ENCODE results near the gene FBXO42.
"Not testable (repeated sequence)": the region's sequence is repeated elsewhere in the genome, so short reads cannot be mapped to it uniquely, and the experiment has no call there.

FBXO42 gene

GRCh38 chr1:16215882-16216753, 136.2 kb downstream of the FBXO42 start:
- peak; percentile 84 for DNase-seq

DNA sequence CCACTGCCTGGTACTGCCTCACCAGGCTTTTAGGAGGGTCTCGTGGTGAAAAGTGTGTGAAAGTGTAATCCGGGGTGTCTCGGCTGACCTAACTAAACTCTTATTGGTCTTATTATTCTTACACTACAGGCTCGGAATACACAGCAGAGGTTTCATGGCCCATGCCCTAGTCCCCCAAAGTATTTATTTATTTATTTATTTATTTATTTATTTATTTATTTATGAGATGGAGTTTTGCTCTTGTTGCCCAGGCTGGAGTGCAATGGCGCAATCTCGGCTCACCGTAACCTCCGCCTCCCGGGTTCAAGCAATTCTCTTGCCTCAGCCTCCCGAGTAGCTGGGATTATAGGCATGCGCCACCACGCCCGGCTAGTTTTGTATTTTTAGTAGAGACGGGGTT, 137.0 kb downstream of the FBXO42 start:
- not testable (repeated sequence) for DNase-seq

GRCh38 chr1:16213544-16213943, 138.7 kb downstream of the FBXO42 start:
- DNase-seq = not testable (repeated sequence)

GRCh38 chr1:16213013-16213412, 139.3 kb downstream of the FBXO42 start:
- no peak for DNase-seq

GRCh38 chr1:16212251-16212961, 139.9 kb downstream of the FBXO42 start, which contains the start of gene ARHGEF19:
ARHGEF19 (minus strand) TSS chr1:16212652; CDS start chr1:16209054, 3,598 bp downstream.
- peak; percentile 93 for DNase-seq

GRCh38 chr1:16211824-16212223, 140.5 kb downstream of the FBXO42 start:
- no peak for DNase-seq

DNA sequence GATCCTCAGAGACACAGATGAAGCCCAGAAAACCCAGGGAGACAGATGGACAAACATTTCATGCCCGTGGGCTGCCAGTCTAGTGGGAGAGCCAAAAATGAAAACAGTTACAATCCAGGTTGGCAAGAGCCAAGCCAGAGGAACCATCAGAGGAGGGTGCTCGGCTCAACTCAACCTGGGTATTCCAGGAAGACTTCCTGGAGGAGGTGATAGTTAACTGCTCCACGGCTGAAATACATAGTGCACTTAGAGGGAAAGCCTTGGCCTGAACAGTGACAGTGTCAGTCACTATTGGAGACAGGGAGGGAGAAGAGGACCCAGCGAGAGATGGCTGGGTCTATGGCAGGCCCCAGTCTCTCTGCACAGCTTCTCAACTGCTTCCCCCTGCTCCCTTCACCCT, 141.7 kb downstream of the FBXO42 start:
- DNase-seq = no peak

- DNase-seq = no peak
Measured at GRCh38 chr1:16209847-16210407, 142.4 kb downstream of the FBXO42 start.

- peak; percentile 15 for DNase-seq
Measured at GRCh38 chr1:16209132-16209846, 143.0 kb downstream of the FBXO42 start.

GRCh38 chr1:16208270-16208987, 143.9 kb downstream of the FBXO42 start:
- no peak for DNase-seq

- peak; percentile 9 for DNase-seq
Measured at GRCh38 chr1:16207318-16208269, 144.7 kb downstream of the FBXO42 start.

GRCh38 chr1:16206547-16207317, 145.5 kb downstream of the FBXO42 start:
- peak; percentile 60 for DNase-seq

DNA sequence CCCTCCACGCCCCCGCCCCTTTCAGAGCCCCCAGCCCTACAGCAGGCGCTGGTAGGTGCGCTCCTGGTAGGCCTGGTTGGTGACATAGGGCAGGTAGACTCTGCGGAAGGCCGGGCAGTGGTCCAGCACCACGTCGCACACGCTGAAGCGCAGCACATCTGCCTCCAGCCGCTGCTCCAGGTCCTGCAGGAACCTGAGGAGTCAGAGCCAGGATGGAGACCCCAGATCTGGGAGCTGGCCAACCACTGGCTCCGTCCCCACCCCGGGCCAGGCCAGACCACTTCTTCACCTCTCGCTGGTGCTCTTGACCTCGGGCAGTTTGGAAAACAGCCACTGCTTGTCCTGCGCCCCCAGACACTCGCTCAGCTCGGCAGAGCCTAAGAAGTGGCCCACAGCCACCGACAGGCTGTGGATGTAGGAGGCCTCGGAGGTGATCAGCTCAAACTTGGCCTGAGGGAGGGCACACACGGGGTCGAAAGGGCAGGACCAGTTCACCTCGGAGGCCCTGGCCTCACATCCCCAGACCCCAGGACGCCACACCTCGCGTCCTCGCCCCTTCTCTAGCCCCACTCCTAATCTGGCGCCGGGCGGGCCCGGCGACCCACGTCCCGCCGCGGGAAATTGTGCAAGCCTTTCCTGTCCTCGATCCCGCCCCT, 146.3 kb downstream of the FBXO42 start:
- DNase-seq = no peak

- no peak for DNase-seq
Measured at GRCh38 chr1:16205334-16205671, 147.0 kb downstream of the FBXO42 start.

- DNase-seq = no peak
Measured at GRCh38 chr1:16204634-16205333, 147.5 kb downstream of the FBXO42 start.

- DNase-seq = no peak
Measured at GRCh38 chr1:16204216-16204615, 148.1 kb downstream of the FBXO42 start.

DNA sequence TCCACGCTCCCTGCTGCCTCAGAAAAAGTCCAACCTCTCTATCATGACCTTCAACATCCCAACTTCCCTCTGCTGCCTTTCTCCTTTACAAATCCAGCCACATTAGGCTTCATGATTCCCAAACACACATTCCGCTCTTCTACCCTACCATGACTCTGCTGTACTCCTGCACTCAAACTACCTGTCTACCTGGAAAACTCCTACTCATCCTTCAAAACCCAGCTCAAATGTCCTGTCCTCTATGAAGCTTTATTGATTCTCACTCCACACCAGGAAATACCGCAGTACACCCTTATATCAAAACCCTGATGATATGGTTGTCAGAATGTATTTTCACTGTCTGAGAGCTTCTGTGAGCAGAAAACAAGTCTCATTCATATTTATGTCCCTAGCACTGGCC, 148.7 kb downstream of the FBXO42 start:
- no peak for DNase-seq

GRCh38 chr1:16202281-16203210, 149.7 kb downstream of the FBXO42 start:
- DNase-seq = no peak
